GM18951 (cell line): Measurements from ENCODE around the gene FN3KRP.

Source experiments
- POLR2A ChIP-seq: IDR thresholded peaks from 4 replicates; pipeline ENCODE4 v1.6.1; 2011; ENCODE audit warnings: mild to moderate bottlenecking; ENCODE audit not compliant: insufficient read length, insufficient read depth; ENCODE audit errors: extremely low read depth
- in situ Hi-C: fragments of 300-500 bp; cut with MboI; formaldehyde crosslinking; loops from one replicate; pipeline ENCODE4 v1.12.0; 2022; ENCODE audit warnings: low sequenced_read_pairs, mixed read lengths, inconsistent platforms; ENCODE audit not compliant: unreplicated experiment

Gene FN3KRP

DNA sequence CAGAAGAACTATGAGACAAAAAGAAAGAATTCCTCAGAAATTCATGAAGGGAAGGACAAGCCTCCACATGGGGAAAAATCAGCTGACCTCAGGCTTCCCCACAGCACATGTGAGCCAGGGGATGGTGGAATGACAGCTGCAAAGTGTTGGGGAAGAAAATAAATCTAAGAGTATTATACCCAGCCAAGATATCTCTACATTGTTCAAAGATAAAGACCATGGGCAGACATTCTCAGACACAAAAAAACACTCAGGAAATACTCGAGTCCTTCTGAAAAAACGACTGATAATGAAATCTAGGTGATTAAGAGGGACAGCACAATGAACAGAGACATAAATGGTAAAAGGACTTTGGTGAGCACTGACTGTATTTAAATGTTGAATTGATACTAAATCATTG is 21.9 kb upstream of the FN3KRP start:
- in situ Hi-C loops = no loop called here
- no peak for TF ChIP-seq POLR2A

DNA sequence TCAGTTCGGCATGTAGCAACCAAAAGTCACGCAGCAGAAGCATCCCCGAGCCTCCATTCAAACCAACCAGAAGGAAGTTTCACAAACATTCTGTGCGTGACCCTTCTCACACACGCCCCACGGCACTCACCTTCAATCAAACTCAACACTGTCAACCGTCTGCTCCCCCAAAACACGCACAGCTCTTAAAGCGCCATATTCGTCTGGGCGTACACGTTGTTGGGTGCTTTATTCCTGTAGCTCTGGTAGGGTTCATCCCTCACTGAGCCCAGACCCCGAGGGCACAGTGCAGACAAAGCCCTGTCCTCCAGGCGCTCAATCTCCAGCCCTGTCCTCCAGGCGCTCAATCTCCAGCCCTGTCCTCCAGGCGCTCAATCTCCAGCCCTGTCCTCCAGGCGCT is 20.2 kb upstream of the FN3KRP start:
- TF ChIP-seq POLR2A = no peak
- in situ Hi-C loops = no loop called here

GRCh38 chr17:82696916-82697807 is 19.3 kb upstream of the FN3KRP start:
- no peak for TF ChIP-seq POLR2A
- in situ Hi-C loops = no loop called here

GRCh38 chr17:82697808-82698064 is 18.8 kb upstream of the FN3KRP start:
- TF ChIP-seq POLR2A = no peak
- in situ Hi-C loops = no loop called here

DNA sequence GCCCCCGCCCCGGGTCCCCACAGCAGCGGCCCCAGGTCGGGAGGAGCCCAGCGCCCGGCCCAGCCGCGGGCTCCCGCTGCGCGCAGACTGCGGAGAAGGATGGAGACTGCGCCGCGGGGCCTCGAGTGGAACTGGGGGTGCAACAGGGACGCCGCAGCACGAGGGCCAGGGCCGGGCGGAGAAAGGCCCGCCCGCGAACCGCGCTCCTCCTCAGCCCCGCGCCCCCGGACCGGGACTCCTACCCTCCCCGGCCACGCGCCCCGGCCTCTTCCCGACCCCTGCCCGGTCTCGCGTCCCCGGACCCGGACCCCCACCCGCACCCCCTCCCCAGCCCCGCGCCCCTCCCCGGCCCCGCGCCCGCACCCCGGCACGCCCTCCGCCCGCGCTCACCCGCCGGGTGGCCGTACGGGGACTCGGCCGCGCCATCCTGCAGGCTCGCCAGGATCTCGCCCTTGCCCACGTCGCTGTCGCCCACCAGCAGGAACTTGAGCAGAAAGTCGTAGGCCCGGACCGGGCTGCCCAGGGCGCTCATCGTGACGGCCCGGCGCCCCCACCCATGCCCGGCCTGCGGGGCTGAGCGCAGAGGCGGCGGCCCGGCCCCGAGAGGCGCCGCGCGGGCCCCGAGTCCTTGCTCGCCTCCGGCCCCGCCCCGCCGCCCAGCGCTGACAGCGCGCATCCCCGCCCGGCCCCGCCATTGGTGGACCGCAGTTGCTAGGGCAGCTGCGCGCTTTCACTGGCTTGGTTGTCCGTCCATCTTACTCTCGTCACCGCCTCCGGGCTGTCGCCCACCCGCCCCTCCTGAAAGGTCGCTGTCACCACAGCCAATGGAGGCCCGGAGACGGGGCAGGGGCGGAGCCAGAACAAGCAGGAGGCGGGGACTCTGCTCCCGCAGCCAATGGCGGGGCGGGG is 18.2 kb upstream of the FN3KRP start, which contains the start of gene RAB40B:
Gene RAB40B (minus strand): TSS at position 634 of the 909 bp plus-strand sequence. CDS start 102 bp downstream, at position 532.
- in situ Hi-C loops = no loop called here

GRCh38 chr17:82698974-82699442 is 17.5 kb upstream of the FN3KRP start:
- no peak for TF ChIP-seq POLR2A
- in situ Hi-C loops = no loop called here

More for the DNA sequence above, 18.2 kb upstream of the FN3KRP start, which contains the start of gene RAB40B:
- peak; percentile 50 for TF ChIP-seq POLR2A

- in situ Hi-C loops = no loop called here
These were observed 17.0 kb upstream of the FN3KRP start for GRCh38 chr17:82699551-82699950.

DNA sequence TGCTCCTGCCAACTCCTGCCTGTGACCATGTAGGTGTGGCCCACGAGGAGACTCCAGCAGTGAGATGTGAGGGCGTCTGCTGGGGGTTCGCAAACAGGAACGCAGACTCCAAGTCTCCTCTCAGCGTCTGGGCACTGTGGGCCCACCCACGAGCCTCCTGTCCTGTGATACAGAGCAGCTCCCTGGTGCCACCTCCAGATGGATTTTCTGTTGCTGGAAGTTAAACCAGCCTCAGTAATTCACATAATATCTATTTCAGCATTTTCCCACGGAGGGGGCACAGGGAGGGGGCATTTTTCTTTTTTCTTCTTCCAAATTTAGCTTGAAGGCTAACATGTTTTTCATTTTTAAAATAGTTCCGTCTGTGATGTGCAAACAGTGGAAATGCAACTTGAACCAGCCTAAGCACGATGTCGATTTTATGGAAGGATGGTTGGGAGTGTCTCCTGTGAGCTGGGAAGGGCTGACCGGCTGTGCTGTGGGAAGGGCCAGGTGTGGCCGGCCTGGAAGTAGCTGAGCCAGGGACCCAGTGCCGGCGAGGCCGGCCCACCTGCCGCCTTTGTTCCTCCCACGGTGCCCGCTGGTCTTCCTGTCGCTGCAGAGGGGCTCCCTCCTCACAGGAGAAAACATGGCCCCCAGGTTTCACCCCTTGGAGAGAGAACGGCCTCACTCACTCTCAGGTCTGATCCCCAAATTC is 14.1 kb upstream of the FN3KRP start:
- in situ Hi-C loops = no loop called here
- TF ChIP-seq POLR2A = no peak

More at GRCh38 chr17:82699551-82699950, 17.0 kb upstream of the FN3KRP start:
- TF ChIP-seq POLR2A = no peak

DNA sequence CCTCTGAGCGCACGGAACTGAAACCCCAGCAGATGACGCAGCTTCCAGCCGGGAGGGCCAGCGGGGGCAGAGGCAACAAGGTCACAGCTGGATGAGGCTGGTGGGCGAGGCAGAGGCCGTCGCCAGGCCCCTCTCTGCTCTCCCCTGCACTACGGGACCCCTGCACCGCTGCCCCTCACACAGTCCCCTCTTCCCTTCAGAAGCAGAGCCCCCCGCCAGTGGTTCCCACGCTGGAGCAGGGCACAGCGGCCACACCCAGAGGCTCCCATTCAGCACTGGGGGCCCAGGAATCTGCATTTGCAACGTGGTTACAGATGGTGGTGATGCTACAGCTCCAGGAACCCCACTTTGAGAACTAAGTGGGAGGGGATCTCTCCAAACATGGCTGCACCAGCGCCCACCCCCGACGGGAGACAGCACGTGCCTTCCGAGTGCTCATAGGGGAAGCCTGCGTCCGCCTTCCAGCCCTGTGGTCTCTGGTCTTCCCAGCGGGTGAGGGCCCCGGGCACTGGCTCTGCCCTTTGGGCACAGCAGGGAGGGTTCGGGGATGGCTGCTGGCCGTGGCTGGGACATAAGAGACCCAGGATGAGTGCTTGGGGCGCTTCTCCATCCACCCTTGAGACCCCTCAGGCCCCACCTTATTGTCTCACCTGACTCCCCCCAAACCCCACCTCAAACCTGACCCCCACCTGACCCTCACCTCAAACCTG is 13.3 kb upstream of the FN3KRP start:
- no peak for TF ChIP-seq POLR2A
- in situ Hi-C loops = no loop called here

DNA sequence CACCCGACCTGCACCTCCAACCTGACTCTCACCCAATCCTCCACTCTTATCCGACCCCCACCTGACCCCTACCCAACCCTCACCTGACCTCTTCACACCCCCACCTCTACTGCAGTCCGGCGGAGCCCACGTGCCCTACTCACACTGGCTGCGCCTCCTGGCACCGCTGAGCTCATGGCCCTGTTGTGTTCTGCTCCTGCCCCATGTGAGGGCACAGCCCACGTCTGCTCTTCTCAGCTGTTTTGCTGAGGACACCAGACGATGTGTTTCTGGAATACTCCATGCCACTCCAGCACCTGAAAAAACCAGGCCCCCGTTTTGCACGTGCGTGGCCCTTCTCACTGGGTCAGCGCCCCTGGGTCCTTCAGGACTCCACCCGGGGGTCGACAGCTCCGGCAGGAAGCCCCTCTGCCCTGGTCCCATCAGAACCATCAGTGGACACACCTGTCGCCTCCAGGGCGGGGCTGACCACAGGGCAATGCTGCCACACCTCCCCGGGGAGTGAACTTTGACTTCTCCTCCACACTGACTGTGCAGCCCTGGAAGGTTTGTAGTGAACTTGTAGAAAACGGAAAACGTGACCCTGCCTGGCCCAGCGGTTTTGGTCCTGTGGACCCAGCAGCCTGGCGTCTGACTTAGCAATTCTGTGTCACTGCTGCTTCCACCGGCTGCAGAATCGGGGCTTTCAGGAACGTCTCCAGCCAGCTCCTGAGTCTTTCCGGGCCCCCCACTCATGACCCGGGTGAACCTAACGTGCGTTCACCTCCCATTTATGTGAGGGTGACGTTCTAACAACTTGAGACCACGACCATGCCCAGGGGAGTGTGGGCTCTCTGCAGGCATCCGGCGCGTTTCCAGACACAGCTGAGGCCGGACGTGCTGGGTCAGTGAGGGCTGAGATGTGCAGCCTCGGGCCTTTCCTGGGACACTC is 12.3 kb upstream of the FN3KRP start:
- in situ Hi-C loops = no loop called here
- TF ChIP-seq POLR2A = no peak

DNA sequence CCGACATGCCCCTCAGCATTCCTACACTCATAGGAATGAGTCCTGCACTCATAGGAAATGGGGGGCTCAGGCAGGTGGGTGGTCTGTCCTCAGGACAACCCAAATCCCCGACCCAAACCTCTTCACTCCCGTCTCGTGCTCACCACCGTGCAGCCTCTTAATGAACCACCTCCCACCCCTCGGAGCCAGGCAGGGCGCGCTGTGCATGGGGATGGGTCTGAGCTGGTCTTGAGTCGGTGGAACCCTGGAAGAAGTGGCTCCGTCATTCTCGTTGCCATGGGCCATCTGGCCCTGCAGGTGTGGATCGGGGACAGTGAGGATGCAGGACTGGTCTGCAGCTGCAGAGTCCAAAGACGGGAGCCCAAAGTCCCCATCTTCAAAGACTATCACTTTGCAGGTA is 11.6 kb upstream of the FN3KRP start:
- TF ChIP-seq POLR2A = no peak
- in situ Hi-C loops = no loop called here
